SK-N-MC (cell line): ENCODE data around the gene SLC36A3.

Experiments
- DNase-seq: peaks from one replicate; pipeline ENCODE4 v3.0.0-alpha.2; 2011; ENCODE audit warnings: low read depth, low spot score
- H3K27ac ChIP-seq: fragments of 200-600 bp; sonication (generic); 2 replicates; pipeline ENCODE4 v1.5.1; 2016; ENCODE audit warnings: mixed run types
- H3K36me3 ChIP-seq: fragments of 200-600 bp; sonication (generic); 2 replicates; pipeline ENCODE4 v1.6.1; 2017; ENCODE audit warnings: antibody characterized with exemption, low read length, mixed read lengths; ENCODE audit not compliant: insufficient read depth
- H3K4me3 ChIP-seq: fragments of 200-600 bp; sonication (generic); 2 replicates; pipeline ENCODE4 v1.5.1; 2016
- H3K9ac ChIP-seq: fragments of 200-600 bp; sonication (generic); 2 replicates; pipeline ENCODE4 v1.8.0; 2017; ENCODE audit warnings: mixed run types, mixed read lengths; ENCODE audit not compliant: insufficient read length
- H3K9me3 ChIP-seq: fragments of 200-600 bp; sonication (generic); 2 replicates; pipeline ENCODE4 v1.6.1; 2017; ENCODE audit warnings: low read depth, mild to moderate bottlenecking, antibody characterized with exemption, low read length, moderate library complexity, mixed read lengths
- EZH2 ChIP-seq: fragments of 200-600 bp; sonication (generic); IDR thresholded peaks from one replicate; pipeline ENCODE4 v1.6.1; 2017; ENCODE audit warnings: antibody characterized with exemption
- FOXP2 ChIP-seq: optimal IDR thresholded peaks from 2 replicates; pipeline ENCODE3; 2011; ENCODE audit warnings: mild to moderate bottlenecking, moderate library complexity; ENCODE audit not compliant: insufficient read depth; ENCODE audit errors: extremely low read length, control extremely low read depth
- POLR2AphosphoS5 ChIP-seq: IDR thresholded peaks from 2 replicates; pipeline ENCODE4 v1.6.1; 2012; ENCODE audit warnings: mild to moderate bottlenecking, low read depth, low read length, borderline replicate concordance

Gene SLC36A3

GRCh38 chr5:151281001-151281639 is 22.4 kb downstream of the SLC36A3 start:
- H3K9ac ChIP-seq, result no peak overlapping the region
- H3K36me3 ChIP-seq, result no peaks in the 10 kb centered on the region
- TF ChIP-seq POLR2AphosphoS5 (no peak), FOXP2 (no peak), EZH2 (no peak)
- DNase-seq, result no peak
- H3K4me3 ChIP-seq, result no peak overlapping the region
- no peak overlapping the region for H3K27ac ChIP-seq
- no peaks in the 10 kb centered on the region for H3K9me3 ChIP-seq

- Histone ChIP-seq H3K27ac (no peak overlapping the region), H3K36me3 (no peaks in the 10 kb centered on the region), H3K9me3 (no peaks in the 10 kb centered on the region), H3K4me3 (no peak overlapping the region), H3K9ac (no peak overlapping the region)
- no peak for TF ChIP-seq EZH2
- no peak for TF ChIP-seq FOXP2
- no peak for TF ChIP-seq POLR2AphosphoS5
- no peak for DNase-seq
These were observed 23.1 kb downstream of the SLC36A3 start for GRCh38 chr5:151280443-151280842.

- H3K4me3 ChIP-seq, result no peak overlapping the region
- no peaks in the 10 kb centered on the region for H3K36me3 ChIP-seq
- H3K27ac ChIP-seq, result no peak overlapping the region
- H3K9ac ChIP-seq, result no peak overlapping the region
- no peak for DNase-seq
- TF ChIP-seq POLR2AphosphoS5 (no peak), FOXP2 (no peak), EZH2 (no peak)
- H3K9me3 ChIP-seq, result no peaks in the 10 kb centered on the region
These were observed 24.7 kb downstream of the SLC36A3 start for GRCh38 chr5:151278845-151279244.

GRCh38 chr5:151275803-151276202 is 27.8 kb downstream of the SLC36A3 start:
- Histone ChIP-seq H3K9me3 (no peaks in the 10 kb centered on the region), H3K27ac (no peak overlapping the region), H3K36me3 (no peaks in the 10 kb centered on the region), H3K4me3 (no peak overlapping the region), H3K9ac (no peak overlapping the region)
- DNase-seq, result no peak
- no peak for TF ChIP-seq EZH2
- TF ChIP-seq FOXP2, result no peak
- TF ChIP-seq POLR2AphosphoS5, result no peak

- no peak for DNase-seq
- Histone ChIP-seq H3K27ac (no peak overlapping the region), H3K4me3 (no peak overlapping the region), H3K9me3 (no peaks in the 10 kb centered on the region), H3K36me3 (no peaks in the 10 kb centered on the region), H3K9ac (no peak overlapping the region)
- TF ChIP-seq FOXP2 (no peak), EZH2 (no peak), POLR2AphosphoS5 (no peak)
These were observed 28.9 kb downstream of the SLC36A3 start for GRCh38 chr5:151274666-151275065.

- Histone ChIP-seq H3K4me3 (no peak overlapping the region), H3K36me3 (no peaks in the 10 kb centered on the region), H3K9ac (no peak overlapping the region), H3K9me3 (no peaks in the 10 kb centered on the region), H3K27ac (no peak overlapping the region)
- TF ChIP-seq EZH2 (no peak), POLR2AphosphoS5 (no peak), FOXP2 (no peak)
- no peak for DNase-seq
These were observed 32.2 kb downstream of the SLC36A3 start for GRCh38 chr5:151271336-151271735.

- Histone ChIP-seq H3K4me3 (no peak overlapping the region), H3K9ac (no peak overlapping the region), H3K27ac (no peak overlapping the region), H3K9me3 (no peaks in the 10 kb centered on the region), H3K36me3 (no peaks in the 10 kb centered on the region)
- TF ChIP-seq FOXP2, result no peak
- no peak for TF ChIP-seq EZH2
- no peak for TF ChIP-seq POLR2AphosphoS5
- DNase-seq, result no peak
These were observed 33.0 kb downstream of the SLC36A3 start for GRCh38 chr5:151270599-151270998.

GRCh38 chr5:151267491-151268260 is 35.9 kb downstream of the SLC36A3 start:
- no peak overlapping the region for H3K27ac ChIP-seq
- no peaks in the 10 kb centered on the region for H3K36me3 ChIP-seq
- no peak for TF ChIP-seq EZH2
- no peak for TF ChIP-seq POLR2AphosphoS5
- no peak for TF ChIP-seq FOXP2
- H3K9me3 ChIP-seq, result no peaks in the 10 kb centered on the region
- H3K4me3 ChIP-seq, result no peak overlapping the region
- DNase-seq, result no peak
- no peak overlapping the region for H3K9ac ChIP-seq

GRCh38 chr5:151264113-151264512 is 39.5 kb downstream of the SLC36A3 start:
- DNase-seq, result no peak
- no peaks in the 10 kb centered on the region for H3K36me3 ChIP-seq
- H3K9ac ChIP-seq, result no peak overlapping the region
- no peak overlapping the region for H3K27ac ChIP-seq
- no peaks in the 10 kb centered on the region for H3K9me3 ChIP-seq
- TF ChIP-seq EZH2 (no peak), POLR2AphosphoS5 (no peak), FOXP2 (no peak)
- H3K4me3 ChIP-seq, result no peak overlapping the region

- no peak overlapping the region for H3K9ac ChIP-seq
- DNase-seq, result no peak
- H3K9me3 ChIP-seq, result no peaks in the 10 kb centered on the region
- no peaks in the 10 kb centered on the region for H3K36me3 ChIP-seq
- TF ChIP-seq EZH2 (no peak), FOXP2 (no peak), POLR2AphosphoS5 (no peak)
- H3K27ac ChIP-seq, result no peak overlapping the region
- H3K4me3 ChIP-seq, result no peak overlapping the region
These were observed 41.0 kb downstream of the SLC36A3 start for GRCh38 chr5:151262532-151262931.
